Mesothelial cell of epicardium (in vitro differentiated cells): ENCODE data around the gene HSPA4. TPM values are rescaled to one million over a fixed set of nuclear protein-coding genes. Genes with fewer than 3 reads are reported as not detected.

Experiments used
- DNase-seq, 2 experiments: peaks; one replicate each; pipeline ENCODE4 v3.0.0; 2021; ENCODE audit warnings: low spot score in 2 of 2; ENCODE audit not compliant: unreplicated experiment in 2 of 2
- H3K27ac Mint-ChIP-seq: 2 replicates; pipeline ENCODE4 v1.8.0; 2021; ENCODE audit warnings: mixed read lengths
- H3K27me3 Mint-ChIP-seq: 2 replicates; pipeline ENCODE4 v1.8.0; 2021; ENCODE audit warnings: low read depth, mixed read lengths
- H3K36me3 Mint-ChIP-seq: 2 replicates; pipeline ENCODE4 v1.8.0; 2021; ENCODE audit warnings: mixed read lengths
- H3K4me1 Mint-ChIP-seq: 2 replicates; pipeline ENCODE4 v1.8.0; 2021; ENCODE audit warnings: mixed read lengths
- H3K4me3 Mint-ChIP-seq: 2 replicates; pipeline ENCODE4 v1.8.0; 2021; ENCODE audit warnings: mild to moderate bottlenecking, moderate library complexity, mixed read lengths
- H3K9me3 Mint-ChIP-seq: 2 replicates; pipeline ENCODE4 v1.8.0; 2021; ENCODE audit warnings: mixed read lengths
- CTCF ChIP-seq: fragments of 200-600 bp; sonication (generic); IDR thresholded peaks from one replicate; pipeline ENCODE4 v1.5.0; 2021; ENCODE audit warnings: antibody characterized with exemption; ENCODE audit not compliant: unreplicated experiment
- total RNA-seq: library from RNA; stranded (reverse); gene quantifications from 3 replicates; pipeline ENCODE4 v1.2.1, GENCODE V29; 2021

HSPA4 gene
- total RNA-seq, 1 donor from 2014 or later = 111 TPM

- Mint-ChIP-seq H3K9me3 (peaks cover 15% of the 10 kb centered on the region), H3K4me3 (no peak overlapping the region), H3K36me3 (no peaks in the 10 kb centered on the region), H3K27me3 (peaks cover 19% of the 10 kb centered on the region), H3K4me1 (peaks cover 15% of the 10 kb centered on the region), H3K27ac (no peak overlapping the region)
- DNase-seq = no peak
- no peak for TF ChIP-seq CTCF
Measured at GRCh38 chr5:133144245-133144981, 92.6 kb downstream of the HSPA4 start.

- no peak for TF ChIP-seq CTCF
- Mint-ChIP-seq H3K9me3 (peaks cover 15% of the 10 kb centered on the region), H3K27ac (no peak overlapping the region), H3K4me1 (peaks cover 15% of the 10 kb centered on the region), H3K36me3 (no peaks in the 10 kb centered on the region), H3K4me3 (no peak overlapping the region), H3K27me3 (peaks cover 10% of the 10 kb centered on the region)
- DNase-seq = no peak
Measured at GRCh38 chr5:133145436-133146170, 93.8 kb downstream of the HSPA4 start.

- peak in 1 of 2 experiments; percentile 42 for DNase-seq
- Mint-ChIP-seq H3K27ac (no peak overlapping the region), H3K4me1 (peaks cover 3% of the 10 kb centered on the region), H3K4me3 (no peak overlapping the region), H3K9me3 (peaks cover 15% of the 10 kb centered on the region), H3K27me3 (peaks cover 5% of the 10 kb centered on the region), H3K36me3 (no peaks in the 10 kb centered on the region)
- TF ChIP-seq CTCF = no peak
Measured at GRCh38 chr5:133147411-133147810, 95.6 kb downstream of the HSPA4 start.

- no peak for DNase-seq
- TF ChIP-seq CTCF = no peak
- Mint-ChIP-seq H3K4me3 (no peak overlapping the region), H3K4me1 (peaks cover 3% of the 10 kb centered on the region), H3K9me3 (peaks cover 15% of the 10 kb centered on the region), H3K36me3 (no peaks in the 10 kb centered on the region), H3K27me3 (peaks cover 5% of the 10 kb centered on the region), H3K27ac (no peak overlapping the region)
Measured at GRCh38 chr5:133147815-133148567, 96.2 kb downstream of the HSPA4 start.

- TF ChIP-seq CTCF = no peak
- Mint-ChIP-seq H3K4me1 (peaks cover 3% of the 10 kb centered on the region), H3K36me3 (no peaks in the 10 kb centered on the region), H3K4me3 (no peak overlapping the region), H3K27ac (no peak overlapping the region), H3K27me3 (peaks cover 7% of the 10 kb centered on the region), H3K9me3 (peaks cover 4% of the 10 kb centered on the region)
- DNase-seq = no peak
Measured at GRCh38 chr5:133149345-133149744, 97.5 kb downstream of the HSPA4 start.
